Loucy (cell line): ENCODE measurements around the gene AVPR1B.

Source experiments
- CTCF ChIP-seq: fragments of 200-600 bp; sonication (generic); conservative IDR thresholded peaks from 2 replicates; pipeline ENCODE4 v1.5.1; 2014; ENCODE audit warnings: mild to moderate bottlenecking, antibody characterized with exemption, low read length
- EZH2phosphoT487 ChIP-seq: fragments of 200-600 bp; IDR thresholded peaks from 2 replicates; pipeline ENCODE4 v1.6.1; 2018; ENCODE audit warnings: antibody characterized with exemption, mild to moderate bottlenecking, moderate library complexity, borderline replicate concordance

- TF ChIP-seq CTCF = no peak
- TF ChIP-seq EZH2phosphoT487 = no peak
These were observed 19.1 kb upstream of the AVPR1B start for GRCh38 chr1:206136241-206136640.
